K562 (cell line): ENCODE data around the gene KIF17.

Source experiments
- CBX3 ChIP-seq, 2 experiments: IDR thresholded peaks; 1 replicate in 1 of 2; 2 replicates in 1 of 2; pipeline ENCODE4 v1.6.1; 2012; ENCODE audit warnings: inconsistent platforms in 2 of 2, low read length in 2 of 2, borderline replicate concordance in 1 of 2, control low read depth in 1 of 2
- FOXA1 ChIP-seq: fragments of 450-650 bp; IDR thresholded peaks from 2 replicates; pipeline ENCODE4 v1.6.1; 2016; ENCODE audit warnings: mild to moderate bottlenecking, borderline replicate concordance
- FOXP1 ChIP-seq: sonication (generic); formaldehyde crosslinking; IDR thresholded peaks from 2 replicates; pipeline ENCODE4 v1.8.0; 2022; ENCODE audit warnings: mild to moderate bottlenecking, missing genetic modification reagents
- MYBL2 ChIP-seq, 2 experiments: fragments of 450-650 bp in 1 of 2; sonication (generic) in 1 of 2; formaldehyde crosslinking in 1 of 2; IDR thresholded peaks; 2 replicates each; pipeline versions ENCODE4 v1.6.1 to v1.8.1; 2017 to 2022; ENCODE audit warnings: borderline replicate concordance in 1 of 2, inconsistent platforms in 1 of 2, low read depth in 1 of 2, mild to moderate bottlenecking in 1 of 2, missing genetic modification reagents in 1 of 2, moderate library complexity in 1 of 2
- PTBP1 ChIP-seq: fragments of 200-400 bp; formaldehyde crosslinking; IDR thresholded peaks from 2 replicates; pipeline ENCODE4 v1.6.1; 2017; ENCODE audit warnings: low read depth, low read length
- TF ChIP-seq, protein P1 (sequence below): fragments of 250-450 bp; sonication (Bioruptor Pico); IDR thresholded peaks from 2 replicates; pipeline ENCODE4 v1.5.0; 2020; ENCODE audit warnings: mild to moderate bottlenecking, borderline replicate concordance

DNA sequence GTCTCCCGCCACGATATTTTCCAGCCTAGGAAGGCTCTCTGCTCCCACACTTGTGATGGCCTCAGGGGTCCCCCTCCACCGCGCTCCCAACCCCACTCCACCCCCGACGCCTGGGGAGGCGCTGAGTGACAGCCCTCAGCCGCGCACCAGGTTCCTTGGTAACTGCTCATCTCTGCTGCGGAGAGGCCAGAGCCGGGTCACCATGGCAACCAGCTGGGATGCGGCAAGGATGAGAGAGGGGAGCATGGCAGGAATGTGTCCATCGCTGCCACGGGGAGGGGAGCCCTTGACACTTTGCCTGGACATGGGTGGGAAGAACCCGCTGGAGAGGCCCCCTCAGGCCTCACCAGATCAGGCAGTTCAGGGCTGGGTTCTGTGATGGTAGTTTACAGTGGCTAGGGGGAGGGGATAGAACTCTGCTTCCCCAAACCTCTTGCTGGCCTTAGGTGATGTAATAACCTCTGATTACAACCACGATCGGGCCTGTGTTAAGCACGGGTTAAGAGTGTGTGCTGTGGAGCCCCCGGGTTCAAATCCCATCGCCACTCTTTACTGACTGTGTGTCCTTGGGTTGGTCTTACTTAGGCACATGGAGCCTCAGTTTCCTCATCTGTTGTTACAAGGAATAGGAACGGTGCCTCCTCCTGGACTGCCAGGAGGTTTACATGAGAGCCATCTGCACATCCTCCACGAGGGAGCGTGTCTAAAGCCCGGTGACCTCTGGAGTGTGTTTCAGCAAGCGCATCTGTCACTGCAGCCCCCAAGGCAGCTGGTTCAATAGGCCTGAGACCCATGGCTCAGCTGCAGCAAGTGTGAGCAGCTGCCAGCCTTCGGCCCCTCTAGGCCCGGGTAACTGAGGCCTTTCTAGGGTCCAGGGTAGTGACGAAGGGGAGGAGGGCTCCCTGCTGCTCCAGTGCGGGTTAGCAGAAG, 6.3 kb downstream of the KIF17 start:
- TF ChIP-seq CBX3 (IDR thresholded peaks at IDR 0.05; ENCODE audit: borderline replicate concordance in 1 of 2, low read length in 2 of 2) (no peak), FOXA1 (no peak), MYBL2 (IDR thresholded peaks at IDR 0.05; ENCODE audit: low read depth) (no peak), MYBL2 (CRISPR knock-in tag; IDR thresholded peaks at IDR 0.05; ENCODE audit: borderline replicate concordance) (no peak), FOXP1 (0 out of 2 replicates have a peak, but pooled peaks have one; percentile 29), PTBP1 (0 out of 2 replicates have a peak, but pooled peaks have one; percentile 18)
- TF ChIP-seq, protein P1, sequence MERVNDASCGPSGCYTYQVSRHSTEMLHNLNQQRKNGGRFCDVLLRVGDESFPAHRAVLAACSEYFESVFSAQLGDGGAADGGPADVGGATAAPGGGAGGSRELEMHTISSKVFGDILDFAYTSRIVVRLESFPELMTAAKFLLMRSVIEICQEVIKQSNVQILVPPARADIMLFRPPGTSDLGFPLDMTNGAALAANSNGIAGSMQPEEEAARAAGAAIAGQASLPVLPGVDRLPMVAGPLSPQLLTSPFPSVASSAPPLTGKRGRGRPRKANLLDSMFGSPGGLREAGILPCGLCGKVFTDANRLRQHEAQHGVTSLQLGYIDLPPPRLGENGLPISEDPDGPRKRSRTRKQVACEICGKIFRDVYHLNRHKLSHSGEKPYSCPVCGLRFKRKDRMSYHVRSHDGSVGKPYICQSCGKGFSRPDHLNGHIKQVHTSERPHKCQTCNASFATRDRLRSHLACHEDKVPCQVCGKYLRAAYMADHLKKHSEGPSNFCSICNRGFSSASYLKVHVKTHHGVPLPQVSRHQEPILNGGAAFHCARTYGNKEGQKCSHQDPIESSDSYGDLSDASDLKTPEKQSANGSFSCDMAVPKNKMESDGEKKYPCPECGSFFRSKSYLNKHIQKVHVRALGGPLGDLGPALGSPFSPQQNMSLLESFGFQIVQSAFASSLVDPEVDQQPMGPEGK, result no peak
